Measurements from ENCODE around the gene FCHSD2. TPM values are rescaled to one million over a fixed set of nuclear protein-coding genes. Genes with fewer than 3 reads are reported as not detected.

FCHSD2 gene
- total RNA-seq, 4 donors from 2014 or later: 20.4 to 42.4 (median 26.4) TPM

- DNase-seq (ENCODE audit: extremely low spot score): no peak
- TF ChIP-seq CTCF (IDR thresholded peaks at IDR 0.05) (no peak), POLR2A (IDR thresholded peaks at IDR 0.05; ENCODE audit: low read depth) (no peak), EP300 (IDR thresholded peaks at IDR 0.05) (no peak), POLR2AphosphoS5 (IDR thresholded peaks at IDR 0.05) (no peak)
- Histone ChIP-seq H3K27ac (replicated peaks in 1 of 4) (no peak overlapping the region), H3K36me3 (no peaks in the 10 kb centered on the region), H3K4me3 (no peak overlapping the region), H3K27me3 (no peaks in the 10 kb centered on the region), H3K4me1 (peaks cover 0 to 40% (median 4%) of the 10 kb centered on the region in 4 donors), H3K9me3 (no peaks in the 10 kb centered on the region)
- 89% methylated on average over 10 of the region's 11 CpGs for WGBS
- intact Hi-C loops (cut with DNase I): no loop called here
Observed at GRCh38 chr11:73168925-73169579, 26.9 kb upstream of the FCHSD2 start.

- Histone ChIP-seq H3K4me1 (peaks cover 0 to 28% (median 2%) of the 10 kb centered on the region in 4 donors), H3K27ac (replicated peaks in 1 of 4) (no peak overlapping the region), H3K27me3 (no peaks in the 10 kb centered on the region), H3K4me3 (no peak overlapping the region), H3K9me3 (no peaks in the 10 kb centered on the region), H3K36me3 (no peaks in the 10 kb centered on the region)
- intact Hi-C loops (cut with DNase I): no loop called here
- TF ChIP-seq EP300 (IDR thresholded peaks at IDR 0.05) (no peak), POLR2AphosphoS5 (IDR thresholded peaks at IDR 0.05) (no peak), POLR2A (IDR thresholded peaks at IDR 0.05; ENCODE audit: low read depth) (no peak), CTCF (IDR thresholded peaks at IDR 0.05) (no peak)
- DNase-seq (ENCODE audit: extremely low spot score): no peak
- 67% methylated on average over 3 of the region's 3 CpGs for WGBS
Observed at GRCh38 chr11:73167363-73167954, 25.3 kb upstream of the FCHSD2 start.

- Histone ChIP-seq H3K4me3 (no peak overlapping the region), H3K9me3 (no peaks in the 10 kb centered on the region), H3K36me3 (no peaks in the 10 kb centered on the region), H3K27ac (replicated peaks in 1 of 4) (no peak overlapping the region), H3K27me3 (peaks cover 0 to 4% (median 0%) of the 10 kb centered on the region in 4 donors), H3K4me1 (peaks cover 2 to 23% (median 4%) of the 10 kb centered on the region in 4 donors)
- 99% methylated on average over 2 of the region's 2 CpGs for WGBS
- no peak for DNase-seq (ENCODE audit: extremely low spot score)
- no peak for TF ChIP-seq EP300 (IDR thresholded peaks at IDR 0.05)
- intact Hi-C loops (cut with DNase I): no loop called here
Observed at GRCh38 chr11:73164803-73165540, 22.9 kb upstream of the FCHSD2 start.

GRCh38 chr11:73163638-73164174 lies 21.6 kb upstream of the FCHSD2 start:
- 100% methylated on average over 1 of the region's 2 CpGs for WGBS
- Histone ChIP-seq H3K27me3 (peaks cover 0 to 4% (median 0%) of the 10 kb centered on the region in 4 donors), H3K9me3 (no peaks in the 10 kb centered on the region), H3K27ac (replicated peaks in 1 of 4) (no peak overlapping the region), H3K36me3 (no peaks in the 10 kb centered on the region), H3K4me1 (peaks cover 14 to 27% (median 15%) of the 10 kb centered on the region in 4 donors), H3K4me3 (no peak overlapping the region)
- intact Hi-C loops (cut with DNase I): no loop called here
- DNase-seq (ENCODE audit: extremely low spot score): no peak
- TF ChIP-seq EP300 (IDR thresholded peaks at IDR 0.05) (no peak), POLR2AphosphoS5 (IDR thresholded peaks at IDR 0.05) (no peak), CTCF (IDR thresholded peaks at IDR 0.05) (no peak), POLR2A (IDR thresholded peaks at IDR 0.05; ENCODE audit: low read depth) (no peak)

GRCh38 chr11:73162196-73162740 lies 20.1 kb upstream of the FCHSD2 start:
- intact Hi-C loops (cut with DNase I): no loop called here
- peaks cover 24 to 32% (median 29%) of the 10 kb centered on the region in 4 donors for H3K4me1 ChIP-seq
- peaks cover 0 to 4% (median 0%) of the 10 kb centered on the region in 4 donors for H3K27me3 ChIP-seq
- TF ChIP-seq POLR2AphosphoS5 (IDR thresholded peaks at IDR 0.05): no peak
- TF ChIP-seq CTCF (IDR thresholded peaks at IDR 0.05): no peak
- TF ChIP-seq EP300 (IDR thresholded peaks at IDR 0.05): no peak
- TF ChIP-seq POLR2A (IDR thresholded peaks at IDR 0.05; ENCODE audit: low read depth): no peak
- no peaks in the 10 kb centered on the region for H3K36me3 ChIP-seq
- no peaks in the 10 kb centered on the region for H3K9me3 ChIP-seq
- 91% methylated on average over 9 of the region's 10 CpGs for WGBS
- H3K4me3 ChIP-seq: no peak overlapping the region
- no peak overlapping the region for H3K27ac ChIP-seq (replicated peaks in 1 of 4)
- DNase-seq (ENCODE audit: extremely low spot score): no peak
